ENCODE results near the gene SPNS1.

- TF ChIP-seq POLR2AphosphoS5 (IDR thresholded peaks at IDR 0.05; ENCODE audit: borderline replicate concordance, low read depth, low read length) (no peak), EZH2 (IDR thresholded peaks at IDR 0.05) (no peak)
These were observed 15.7 kb upstream of the SPNS1 start for GRCh38 chr16:28958836-28959235.
